ENCODE data around the gene SHB. TPM values are rescaled to one million over a fixed set of nuclear protein-coding genes. Genes with fewer than 3 reads are reported as not detected.

The SHB gene
- total RNA-seq, 1 donor from 2014 or later = 25.3 TPM

- no peak for DNase-seq
- no peak for ATAC-seq
- H3K27me3 ChIP-seq (ENCODE audit: low read depth) = no peaks in the 10 kb centered on the region
- TF ChIP-seq, protein P1, sequence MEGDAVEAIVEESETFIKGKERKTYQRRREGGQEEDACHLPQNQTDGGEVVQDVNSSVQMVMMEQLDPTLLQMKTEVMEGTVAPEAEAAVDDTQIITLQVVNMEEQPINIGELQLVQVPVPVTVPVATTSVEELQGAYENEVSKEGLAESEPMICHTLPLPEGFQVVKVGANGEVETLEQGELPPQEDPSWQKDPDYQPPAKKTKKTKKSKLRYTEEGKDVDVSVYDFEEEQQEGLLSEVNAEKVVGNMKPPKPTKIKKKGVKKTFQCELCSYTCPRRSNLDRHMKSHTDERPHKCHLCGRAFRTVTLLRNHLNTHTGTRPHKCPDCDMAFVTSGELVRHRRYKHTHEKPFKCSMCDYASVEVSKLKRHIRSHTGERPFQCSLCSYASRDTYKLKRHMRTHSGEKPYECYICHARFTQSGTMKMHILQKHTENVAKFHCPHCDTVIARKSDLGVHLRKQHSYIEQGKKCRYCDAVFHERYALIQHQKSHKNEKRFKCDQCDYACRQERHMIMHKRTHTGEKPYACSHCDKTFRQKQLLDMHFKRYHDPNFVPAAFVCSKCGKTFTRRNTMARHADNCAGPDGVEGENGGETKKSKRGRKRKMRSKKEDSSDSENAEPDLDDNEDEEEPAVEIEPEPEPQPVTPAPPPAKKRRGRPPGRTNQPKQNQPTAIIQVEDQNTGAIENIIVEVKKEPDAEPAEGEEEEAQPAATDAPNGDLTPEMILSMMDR (IDR thresholded peaks at IDR 0.05) = no peak
- H3K36me3 ChIP-seq = no peaks in the 10 kb centered on the region
- intact Hi-C loops (cut with DNase I) = no loop called here
- H3K4me1 ChIP-seq = peaks cover 78% of the 10 kb centered on the region
- no peak overlapping the region for H3K4me3 ChIP-seq
- H3K9me3 ChIP-seq = no peaks in the 10 kb centered on the region
- peak overlapping the region; percentile 77 for H3K27ac ChIP-seq
These were observed 43.9 kb downstream of the SHB start for GRCh38 chr9:38025166-38025565.

GRCh38 chr9:38024036-38024681 lies 44.9 kb downstream of the SHB start:
- intact Hi-C loops (cut with DNase I) = no loop called here
- TF ChIP-seq, protein P1 (IDR thresholded peaks at IDR 0.05) = no peak
- Histone ChIP-seq H3K27ac (peak overlapping the region; percentile 77), H3K4me1 (peaks cover 88% of the 10 kb centered on the region), H3K9me3 (no peaks in the 10 kb centered on the region), H3K36me3 (no peaks in the 10 kb centered on the region), H3K4me3 (no peak overlapping the region), H3K27me3 (ENCODE audit: low read depth) (no peaks in the 10 kb centered on the region)
- ATAC-seq = peak; percentile 89 to 91
- DNase-seq = peak; percentile 75

GRCh38 chr9:38023661-38024035 lies 45.4 kb downstream of the SHB start:
- Histone ChIP-seq H3K4me1 (peaks cover 93% of the 10 kb centered on the region), H3K27ac (peak overlapping the region; percentile 77), H3K9me3 (no peaks in the 10 kb centered on the region), H3K4me3 (no peak overlapping the region), H3K27me3 (ENCODE audit: low read depth) (no peaks in the 10 kb centered on the region), H3K36me3 (no peaks in the 10 kb centered on the region)
- intact Hi-C loops (cut with DNase I) = no loop called here
- ATAC-seq (peak; percentile 25 to 33), DNase-seq (no peak)
- TF ChIP-seq, protein P1 (IDR thresholded peaks at IDR 0.05) = no peak

- peaks cover 95% of the 10 kb centered on the region for H3K4me1 ChIP-seq
- H3K4me3 ChIP-seq = no peak overlapping the region
- intact Hi-C loops (cut with DNase I) = no loop called here
- H3K36me3 ChIP-seq = no peaks in the 10 kb centered on the region
- TF ChIP-seq, protein P1 (IDR thresholded peaks at IDR 0.05) = no peak
- no peaks in the 10 kb centered on the region for H3K9me3 ChIP-seq
- no peaks in the 10 kb centered on the region for H3K27me3 ChIP-seq (ENCODE audit: low read depth)
- peak overlapping the region; percentile 77 for H3K27ac ChIP-seq
- DNase-seq (peak; percentile 69), ATAC-seq (peak; percentile 41 to 48)
These were observed 46.0 kb downstream of the SHB start for GRCh38 chr9:38022995-38023394.

DNA sequence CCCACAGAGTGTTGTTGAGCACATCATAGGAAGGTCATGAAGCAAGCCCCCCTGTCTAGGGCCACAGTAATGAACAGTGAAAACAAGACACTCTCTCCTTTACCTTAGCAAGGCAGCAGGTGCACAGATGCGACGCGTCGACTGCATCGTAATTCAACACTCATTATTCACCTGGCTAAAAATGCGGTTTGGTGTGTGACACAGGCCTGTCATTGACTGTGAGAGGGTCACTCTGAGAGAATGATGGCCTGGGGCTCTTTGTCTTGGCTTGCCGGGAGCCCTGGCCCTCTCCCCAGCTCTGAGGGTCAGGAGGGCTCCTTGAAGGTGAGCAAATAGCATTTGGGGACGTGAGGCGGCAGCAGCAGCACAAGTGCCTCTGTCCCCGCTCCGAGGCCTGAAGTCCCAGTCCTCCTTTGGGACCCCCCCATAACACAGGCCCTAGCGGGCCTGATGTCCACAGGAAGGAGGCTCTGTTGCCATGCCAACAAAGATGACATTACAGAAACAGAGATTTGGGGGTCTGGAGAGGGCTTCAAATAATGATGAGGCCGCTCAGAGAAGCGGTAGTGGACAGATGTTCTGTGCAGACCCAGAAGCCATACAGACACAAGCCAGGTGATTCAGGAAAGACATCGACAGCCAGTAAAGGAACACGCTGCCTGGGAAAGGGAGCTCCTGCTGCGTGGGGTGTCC lies 46.7 kb downstream of the SHB start:
- no peaks in the 10 kb centered on the region for H3K36me3 ChIP-seq
- TF ChIP-seq, protein P1 (IDR thresholded peaks at IDR 0.05) = no peak
- no peaks in the 10 kb centered on the region for H3K27me3 ChIP-seq (ENCODE audit: low read depth)
- peaks cover 95% of the 10 kb centered on the region for H3K4me1 ChIP-seq
- DNase-seq (no peak), ATAC-seq (no peak)
- H3K27ac ChIP-seq = peak overlapping the region; percentile 77
- intact Hi-C loops (cut with DNase I) = no loop called here
- H3K4me3 ChIP-seq = no peak overlapping the region
- no peaks in the 10 kb centered on the region for H3K9me3 ChIP-seq

All from lower lobe of right lung (tissue), 2 donors.